Measurements from ENCODE around the gene TECTB.

- TF ChIP-seq USF2 (CRISPR knock-in tag; IDR thresholded peaks at IDR 0.05) (no peak), CTCF (IDR thresholded peaks at IDR 0.05) (no peak), SP1 (CRISPR knock-in tag; conservative IDR thresholded peaks at IDR 0.05) (no peak), NFYB (CRISPR knock-in tag; conservative IDR thresholded peaks at IDR 0.05; ENCODE audit: low read depth) (no peak), ESRRA (CRISPR knock-in tag; IDR thresholded peaks at IDR 0.05; ENCODE audit: borderline replicate concordance) (no peak), MAX (CRISPR knock-in tag; IDR thresholded peaks at IDR 0.05) (no peak)
These were observed 1.1 kb upstream of the TECTB start for GRCh38 chr10:112282086-112282485.
